ENCODE data around the gene IL19.

DNA sequence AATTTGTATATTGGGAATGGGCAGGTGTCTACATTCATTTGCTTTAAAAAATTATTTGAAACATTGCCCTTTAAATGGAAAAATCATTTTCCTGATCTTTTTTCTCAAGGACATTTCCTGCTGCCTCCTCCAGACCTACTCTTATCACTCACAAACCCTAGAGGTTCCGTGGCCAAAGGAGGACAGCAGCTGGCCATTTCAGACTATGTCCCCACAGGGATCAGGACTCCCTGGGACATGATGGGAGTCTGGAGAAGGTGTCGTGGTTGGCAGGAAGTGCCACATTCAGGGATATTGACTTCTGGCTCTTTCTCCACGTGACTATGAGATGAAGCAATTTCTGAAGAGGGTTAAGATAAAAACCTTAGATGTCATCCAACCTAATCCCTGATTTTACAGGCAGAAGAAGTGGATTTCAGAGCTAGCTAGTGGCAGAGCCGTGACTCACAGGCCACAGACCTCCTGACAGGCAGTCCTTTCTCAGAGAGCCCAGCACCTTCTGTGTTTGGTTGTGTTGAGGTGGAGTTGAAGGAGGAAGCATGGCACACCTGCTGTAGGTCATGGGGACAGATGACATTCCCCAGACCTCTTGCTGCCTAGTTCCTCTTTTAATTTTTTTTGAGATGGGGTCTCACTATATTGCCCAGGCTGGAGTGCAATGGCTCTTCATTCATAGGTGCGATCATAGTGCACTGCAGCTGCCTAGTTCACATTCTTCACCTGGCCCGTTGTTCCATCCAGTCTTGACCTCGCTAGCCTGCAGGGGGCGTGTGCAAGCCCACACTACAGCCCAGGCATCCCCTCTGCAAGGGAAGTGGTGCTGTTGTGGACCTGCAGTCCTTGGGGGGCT is 27.2 kb downstream of the IL19 start:
- TF ChIP-seq CTCF (IDR thresholded peaks at IDR 0.05) (peak; percentile 77), EZH2phosphoT487 (IDR thresholded peaks at IDR 0.05) (no peak)
